ENCODE results near the gene MAP2K6.

DNA sequence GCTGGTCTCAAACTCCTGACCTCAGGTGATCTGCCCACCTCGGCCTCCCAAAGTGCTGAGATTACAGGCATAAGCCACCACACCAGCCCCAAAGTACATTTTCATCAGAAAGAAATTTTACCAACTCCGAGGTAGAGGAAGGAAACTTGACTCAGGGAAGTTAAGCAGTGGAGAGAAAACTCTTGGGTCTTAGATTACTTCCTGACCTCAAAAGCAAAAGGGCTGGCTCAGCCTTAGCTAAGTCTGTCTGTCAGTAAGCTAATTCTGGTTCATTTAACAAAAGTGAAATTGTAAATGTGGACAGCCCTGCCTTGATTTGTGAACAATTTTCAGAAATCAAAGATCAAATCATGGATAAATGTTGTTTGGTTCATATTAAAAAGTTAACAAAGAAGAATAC lies 30.6 kb downstream of the MAP2K6 start:
- no peak for TF ChIP-seq CTCF (IDR thresholded peaks at IDR 0.05)
- TF ChIP-seq POLR2A (IDR thresholded peaks at IDR 0.05) = no peak
